Progenitor cell of endocrine pancreas (in vitro differentiated cells): ENCODE measurements around the gene ENAH. TPM values are rescaled to one million over a fixed set of nuclear protein-coding genes. Genes with fewer than 3 reads are reported as not detected.

Source experiments
- DNase-seq: peaks from one replicate; pipeline ENCODE4 v3.0.0; 2021; ENCODE audit warnings: low spot score; ENCODE audit not compliant: unreplicated experiment
- H3K27ac Mint-ChIP-seq: 2 replicates; pipeline ENCODE4 v1.8.0; 2021; ENCODE audit warnings: mild to moderate bottlenecking, moderate library complexity, mixed read lengths
- H3K27me3 Mint-ChIP-seq: 2 replicates; pipeline ENCODE4 v1.8.0; 2021; ENCODE audit warnings: mixed read lengths
- H3K36me3 Mint-ChIP-seq: 2 replicates; pipeline ENCODE4 v1.8.0; 2022; ENCODE audit warnings: mixed read lengths; ENCODE audit not compliant: insufficient read depth
- H3K4me1 Mint-ChIP-seq: 2 replicates; pipeline ENCODE4 v1.8.0; 2021; ENCODE audit warnings: low read depth, mixed read lengths
- H3K4me3 Mint-ChIP-seq: 2 replicates; pipeline ENCODE4 v1.8.0; 2021; ENCODE audit warnings: low read depth, mild to moderate bottlenecking, moderate library complexity, mixed read lengths
- H3K9me3 Mint-ChIP-seq: 2 replicates; pipeline ENCODE4 v1.8.0; 2021; ENCODE audit warnings: low read depth, mixed read lengths
- CTCF ChIP-seq: fragments of 200-600 bp; sonication (generic); IDR thresholded peaks from one replicate; pipeline ENCODE4 v1.5.0; 2021; ENCODE audit warnings: antibody characterized with exemption, mild to moderate bottlenecking; ENCODE audit not compliant: unreplicated experiment
- total RNA-seq: library from RNA; stranded (reverse); gene quantifications from 2 replicates; pipeline ENCODE4 v1.2.1, GENCODE V29; 2021

Gene ENAH
- total RNA-seq, 1 donor from 2014 or later: 217 TPM

- H3K36me3 Mint-ChIP-seq: peaks cover 7% of the 10 kb centered on the region
- no peaks in the 10 kb centered on the region for H3K27me3 Mint-ChIP-seq
- no peak overlapping the region for H3K4me3 Mint-ChIP-seq
- TF ChIP-seq CTCF: no peak
- DNase-seq: no peak
- peak overlapping the region; percentile 74 for H3K27ac Mint-ChIP-seq
- no peaks in the 10 kb centered on the region for H3K9me3 Mint-ChIP-seq
- H3K4me1 Mint-ChIP-seq: peaks cover 8% of the 10 kb centered on the region
Measured at GRCh38 chr1:225544924-225545323, 108.0 kb downstream of the ENAH start.

GRCh38 chr1:225544263-225544662 is 108.7 kb downstream of the ENAH start:
- Mint-ChIP-seq H3K36me3 (peaks cover 6% of the 10 kb centered on the region), H3K4me1 (peaks cover 11% of the 10 kb centered on the region), H3K9me3 (no peaks in the 10 kb centered on the region), H3K27ac (no peak overlapping the region), H3K27me3 (no peaks in the 10 kb centered on the region), H3K4me3 (no peak overlapping the region)
- DNase-seq: no peak
- TF ChIP-seq CTCF: no peak

GRCh38 chr1:225543350-225543749 is 109.6 kb downstream of the ENAH start:
- no peaks in the 10 kb centered on the region for H3K27me3 Mint-ChIP-seq
- H3K36me3 Mint-ChIP-seq: peaks cover 4% of the 10 kb centered on the region
- no peak for TF ChIP-seq CTCF
- H3K4me3 Mint-ChIP-seq: no peak overlapping the region
- DNase-seq: no peak
- H3K9me3 Mint-ChIP-seq: no peaks in the 10 kb centered on the region
- H3K4me1 Mint-ChIP-seq: peaks cover 19% of the 10 kb centered on the region
- H3K27ac Mint-ChIP-seq: no peak overlapping the region

GRCh38 chr1:225541383-225541782 is 111.5 kb downstream of the ENAH start:
- Mint-ChIP-seq H3K4me1 (peaks cover 24% of the 10 kb centered on the region), H3K4me3 (no peak overlapping the region), H3K27ac (no peak overlapping the region), H3K27me3 (no peaks in the 10 kb centered on the region), H3K9me3 (no peaks in the 10 kb centered on the region), H3K36me3 (peaks cover 2% of the 10 kb centered on the region)
- TF ChIP-seq CTCF: no peak
- DNase-seq: no peak

GRCh38 chr1:225539575-225539974 is 113.3 kb downstream of the ENAH start:
- Mint-ChIP-seq H3K4me1 (peaks cover 35% of the 10 kb centered on the region), H3K9me3 (no peaks in the 10 kb centered on the region), H3K36me3 (peaks cover 2% of the 10 kb centered on the region), H3K27ac (no peak overlapping the region), H3K27me3 (no peaks in the 10 kb centered on the region), H3K4me3 (no peak overlapping the region)
- DNase-seq: no peak
- no peak for TF ChIP-seq CTCF

GRCh38 chr1:225539069-225539468 is 113.9 kb downstream of the ENAH start:
- Mint-ChIP-seq H3K4me1 (peaks cover 36% of the 10 kb centered on the region), H3K27ac (peak overlapping the region; percentile 10), H3K36me3 (peaks cover 2% of the 10 kb centered on the region), H3K4me3 (no peak overlapping the region), H3K27me3 (no peaks in the 10 kb centered on the region), H3K9me3 (no peaks in the 10 kb centered on the region)
- DNase-seq: no peak
- no peak for TF ChIP-seq CTCF
